GM23338 (cell line): ENCODE measurements around the gene CEP72. TPM values are rescaled to one million over a fixed set of nuclear protein-coding genes. Genes with fewer than 3 reads are reported as not detected.

ENCODE experiments used
- ATAC-seq: fragments of 200-7000 bp; cut with Tn5 transposase; 3 replicates; pipeline ENCODE4 v1.9.1; 2020
- DNase-seq: peaks from one replicate; pipeline ENCODE4 v3.0.0-alpha.2; 2015; ENCODE audit warnings: low spot score
- H2AFZ ChIP-seq: fragments of 200-600 bp; sonication (generic); 2 replicates; pipeline ENCODE4 v1.8.0; 2016; ENCODE audit warnings: antibody characterized with exemption, mild to moderate bottlenecking, moderate library complexity
- H3F3A ChIP-seq: fragments of 200-600 bp; sonication (generic); replicated peaks from 2 replicates; pipeline ENCODE4 v1.8.0; 2017; ENCODE audit warnings: antibody characterized with exemption, mixed run types, low read depth
- H3K27ac ChIP-seq: fragments of 200-600 bp; sonication (generic); 2 replicates; pipeline ENCODE4 v1.6.1; 2016; ENCODE audit warnings: low read depth
- H3K27me3 ChIP-seq: fragments of 200-600 bp; sonication (generic); 2 replicates; pipeline ENCODE4 v1.8.0; 2016; ENCODE audit warnings: mild to moderate bottlenecking, mixed run types, moderate library complexity; ENCODE audit not compliant: insufficient read depth
- H3K36me3 ChIP-seq: fragments of 200-600 bp; sonication (generic); 2 replicates; pipeline ENCODE4 v1.8.0; 2016; ENCODE audit warnings: mild to moderate bottlenecking; ENCODE audit not compliant: insufficient read depth
- H3K4me1 ChIP-seq: fragments of 200-600 bp; sonication (generic); 2 replicates; pipeline ENCODE4 v1.8.0; 2016; ENCODE audit warnings: mild to moderate bottlenecking, moderate library complexity; ENCODE audit not compliant: insufficient read depth
- H3K4me2 ChIP-seq: fragments of 200-600 bp; sonication (generic); 2 replicates; pipeline ENCODE4 v1.7.1; 2017; ENCODE audit warnings: mixed run types
- H3K4me3 ChIP-seq: fragments of 200-600 bp; sonication (generic); 2 replicates; pipeline ENCODE4 v1.6.1; 2016; ENCODE audit warnings: mixed run types
- H3K79me2 ChIP-seq: fragments of 200-600 bp; sonication (generic); replicated peaks from 2 replicates; pipeline ENCODE4 v1.8.0; 2017; ENCODE audit warnings: mild to moderate bottlenecking; ENCODE audit not compliant: insufficient read depth
- H3K9me2 ChIP-seq: fragments of 200-600 bp; sonication (generic); 2 replicates; pipeline ENCODE4 v1.8.0; 2017; ENCODE audit not compliant: insufficient read depth
- H4K20me1 ChIP-seq: fragments of 200-600 bp; sonication (generic); replicated peaks from 2 replicates; pipeline ENCODE4 v1.8.0; 2017; ENCODE audit warnings: mild to moderate bottlenecking; ENCODE audit not compliant: insufficient read depth
- H3K27ac Mint-ChIP-seq: 2 replicates; pipeline ENCODE4 v1.8.0; 2020; ENCODE audit warnings: inconsistent platforms, mild to moderate bottlenecking, moderate library complexity, mixed read lengths
- H3K27me3 Mint-ChIP-seq: 3 replicates; pipeline ENCODE4 v1.8.0; 2022; ENCODE audit warnings: low read depth, mild to moderate bottlenecking, moderate library complexity, mixed read lengths, inconsistent platforms; ENCODE audit not compliant: insufficient read depth, poor library complexity
- H3K36me3 Mint-ChIP-seq: 3 replicates; pipeline ENCODE4 v1.8.0; 2021; ENCODE audit warnings: low read depth, mild to moderate bottlenecking, inconsistent platforms, moderate library complexity, mixed read lengths
- H3K4me1 Mint-ChIP-seq: 3 replicates; pipeline ENCODE4 v1.8.0; 2020; ENCODE audit warnings: mild to moderate bottlenecking, inconsistent platforms, mixed read lengths
- H3K4me3 Mint-ChIP-seq: 3 replicates; pipeline ENCODE4 v1.8.0; 2021; ENCODE audit warnings: moderate library complexity, mild to moderate bottlenecking, inconsistent platforms, mixed read lengths
- H3K9me3 Mint-ChIP-seq: 3 replicates; pipeline ENCODE4 v1.8.0; 2020; ENCODE audit warnings: moderate library complexity, mild to moderate bottlenecking, inconsistent platforms, mixed read lengths
- CREB1 ChIP-seq: fragments of 250-450 bp; sonication (Bioruptor Pico); IDR thresholded peaks from 2 replicates; pipeline ENCODE4 v1.5.0; 2020; ENCODE audit warnings: low read depth, mild to moderate bottlenecking, moderate library complexity
- CTCF ChIP-seq, 2 experiments: fragments of 200-600 bp in 1 of 2; sonication (generic) in 1 of 2; conservative IDR thresholded peaks; 2 replicates each; pipeline versions ENCODE4 v1.5.1 to v1.6.1; 2016 to 2017; ENCODE audit warnings: antibody characterized with exemption in 2 of 2, low read depth in 2 of 2, mild to moderate bottlenecking in 2 of 2, moderate library complexity in 1 of 2
- EZH2phosphoT487 ChIP-seq: fragments of 200-600 bp; sonication (generic); IDR thresholded peaks from one replicate; pipeline ENCODE4 v1.8.1; 2018; ENCODE audit warnings: antibody characterized with exemption; ENCODE audit not compliant: unreplicated experiment
- NANOG ChIP-seq: IDR thresholded peaks from 2 replicates; pipeline ENCODE4 v1.6.1; 2016; ENCODE audit warnings: antibody characterized with exemption, borderline replicate concordance
- POLR2AphosphoS5 ChIP-seq: IDR thresholded peaks from 2 replicates; pipeline ENCODE4 v1.6.1; 2016; ENCODE audit warnings: antibody characterized with exemption, low read depth
- REST ChIP-seq: IDR thresholded peaks from one replicate; pipeline ENCODE4 v1.6.1; 2018; ENCODE audit warnings: antibody characterized with exemption; ENCODE audit not compliant: unreplicated experiment
- STAT1 ChIP-seq: IDR thresholded peaks from one replicate; pipeline ENCODE4 v1.6.1; 2016; ENCODE audit warnings: antibody characterized with exemption; ENCODE audit not compliant: unreplicated experiment
- ZNF331 ChIP-seq: fragments of 250-450 bp; sonication (Bioruptor Pico); IDR thresholded peaks from 2 replicates; pipeline ENCODE4 v1.5.0; 2020; ENCODE audit warnings: low read depth, mild to moderate bottlenecking, moderate library complexity
- ZNF462 ChIP-seq: fragments of 250-450 bp; sonication (Bioruptor Pico); IDR thresholded peaks from 2 replicates; pipeline ENCODE4 v1.5.0; 2020; ENCODE audit warnings: mild to moderate bottlenecking, moderate library complexity
- polyA plus RNA-seq: library from polyadenylated mRNA; unstranded; fragments of >200 nt; fragmentation: Nextera tagmentation; extraction: Ambion mirVana; gene quantifications from 2 replicates; pipeline ENCODE4 v1.2.1, GENCODE V29; 2016
- total RNA-seq: library from RNA; depleted of rRNA; stranded (reverse); fragments of >200 nt; shearing (Covaris generic); gene quantifications from 2 replicates; pipeline ENCODE4 v1.2.3, GENCODE V29; 2014

CEP72 gene
- total and polyA plus RNA-seq, 2 experiments from 2014 or later, result 15.5 to 27.1 TPM

- H3K4me3 Mint-ChIP-seq, result no peak overlapping the region
Observed at GRCh38 chr5:597871-598563, 14.1 kb upstream of the CEP72 start.

GRCh38 chr5:598564-598890 is 13.6 kb upstream of the CEP72 start:
- Mint-ChIP-seq H3K4me3 (no peak overlapping the region), H3K4me1 (no peaks in the 10 kb centered on the region), H3K9me3 (no peaks in the 10 kb centered on the region), H3K36me3 (no peaks in the 10 kb centered on the region), H3K27ac (no peak overlapping the region), H3K27me3 (peaks cover 7% of the 10 kb centered on the region)
- ATAC-seq (no peak), DNase-seq (no peak)
- Histone ChIP-seq H3K4me1 (no peaks in the 10 kb centered on the region), H3K4me3 (no peak overlapping the region), H3K36me3 (no peaks in the 10 kb centered on the region), H4K20me1 (no peaks in the 10 kb centered on the region), H3K4me2 (no peak overlapping the region), H2AFZ (no peak overlapping the region), H3K27me3 (0 out of 2 replicates have a peak, but pooled peaks cover 4% of the 10 kb centered on the region), H3K79me2 (no peaks in the 10 kb centered on the region), H3F3A (no peaks in the 10 kb centered on the region), H3K9me2 (no peaks in the 10 kb centered on the region), H3K27ac (no peak overlapping the region)
- no peak for TF ChIP-seq ZNF331
- no peak for TF ChIP-seq ZNF462 (CRISPR knock-in tag)
- no peak for TF ChIP-seq NANOG
- TF ChIP-seq CTCF (conservative IDR thresholded peaks at IDR 0.05; ENCODE audit: low read depth in 2 of 2), result no peak
- TF ChIP-seq EZH2phosphoT487, result no peak
- TF ChIP-seq REST, result no peak
- TF ChIP-seq CREB1, result no peak
- TF ChIP-seq POLR2AphosphoS5, result no peak

More at GRCh38 chr5:597871-598563, 14.1 kb upstream of the CEP72 start:
- Histone ChIP-seq H3K36me3 (no peaks in the 10 kb centered on the region), H3K27ac (no peak overlapping the region), H3K27me3 (0 out of 2 replicates have a peak, but pooled peaks cover 4% of the 10 kb centered on the region), H3K4me3 (no peak overlapping the region), H3K4me2 (no peak overlapping the region), H3K79me2 (no peaks in the 10 kb centered on the region), H2AFZ (no peak overlapping the region), H4K20me1 (no peaks in the 10 kb centered on the region), H3K9me2 (no peaks in the 10 kb centered on the region), H3K4me1 (no peaks in the 10 kb centered on the region), H3F3A (no peaks in the 10 kb centered on the region)
- Mint-ChIP-seq H3K36me3 (no peaks in the 10 kb centered on the region), H3K27me3 (peaks cover 7% of the 10 kb centered on the region), H3K27ac (no peak overlapping the region), H3K4me1 (no peaks in the 10 kb centered on the region), H3K9me3 (no peaks in the 10 kb centered on the region)
- ATAC-seq (no peak), DNase-seq (no peak)
- no peak for TF ChIP-seq STAT1
